Activated CD4-positive, alpha-beta T cell treated with anti-CD3 and anti-CD28 coated beads, Interleukin-2, amount 50 U/mL, for 16 hours (primary cell): Measurements from ENCODE around the gene MYMX.

ENCODE experiments used
- DNase-seq: peaks from one replicate; pipeline ENCODE4 v3.0.0-alpha.2; 2020

The MYMX gene

DNA sequence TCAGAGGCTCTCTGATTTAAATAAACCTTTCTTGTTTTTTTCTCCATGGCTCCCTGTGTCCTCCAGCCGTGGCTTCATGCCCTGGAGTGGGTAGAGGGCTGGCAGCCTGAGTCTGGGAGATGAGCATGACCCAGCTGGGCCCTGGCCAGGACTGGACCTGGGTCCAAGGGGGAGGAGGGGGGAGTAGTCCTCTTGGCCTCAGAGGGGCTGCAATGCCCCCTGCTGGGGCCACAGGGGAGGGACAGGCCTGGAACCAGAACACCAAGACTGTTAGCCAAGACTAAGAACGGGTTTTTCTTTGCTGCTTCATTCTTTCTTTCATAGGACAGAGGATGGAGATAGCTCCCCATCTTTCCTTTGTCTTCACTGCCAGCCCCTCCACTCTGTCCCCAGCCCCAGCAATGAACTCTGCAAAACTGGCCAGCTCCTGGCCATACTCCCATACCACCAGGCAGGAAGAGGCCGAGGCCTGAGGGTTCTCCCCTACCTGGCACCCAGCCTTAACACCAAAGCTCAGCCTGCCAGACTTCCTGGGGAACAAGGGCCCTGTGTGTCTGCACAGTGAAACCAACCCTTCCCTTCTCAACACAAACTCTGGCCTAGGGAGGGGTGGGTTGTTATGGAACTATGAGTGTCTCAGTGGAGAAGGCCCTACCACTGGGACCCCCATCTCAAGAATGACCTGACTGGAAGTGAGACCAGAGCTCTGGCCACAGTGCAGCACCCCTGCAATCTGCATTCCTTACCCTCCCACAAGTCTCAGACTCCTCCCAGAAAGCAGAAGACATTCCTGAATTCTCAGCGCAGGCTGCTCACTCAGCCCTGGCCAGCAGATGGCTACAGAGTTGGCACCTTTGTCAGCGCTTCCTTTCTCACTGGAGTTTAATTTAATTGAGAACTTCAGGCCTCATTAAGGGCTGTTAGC lies 17.6 kb downstream of the MYMX start:
- DNase-seq: no peak

DNA sequence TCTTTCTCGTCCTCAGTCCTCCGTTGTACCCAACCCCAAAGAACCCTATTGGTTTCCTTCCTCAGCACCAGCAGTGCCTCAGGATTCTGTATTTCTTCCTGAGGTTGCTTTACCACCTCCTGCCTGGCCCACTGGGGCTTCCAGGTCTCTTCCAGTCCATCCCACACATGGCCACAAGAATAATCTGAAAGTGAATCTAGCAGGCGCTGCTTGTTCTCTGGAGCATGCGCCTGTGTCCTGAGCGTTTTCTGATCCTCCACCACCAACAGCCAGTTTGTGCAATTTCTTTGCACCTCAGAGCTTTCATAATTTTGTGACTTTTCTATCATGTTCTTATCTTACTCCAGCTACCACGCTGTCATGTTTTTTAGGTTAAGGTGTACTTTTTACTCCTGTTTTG lies 18.5 kb downstream of the MYMX start:
- no peak for DNase-seq

DNA sequence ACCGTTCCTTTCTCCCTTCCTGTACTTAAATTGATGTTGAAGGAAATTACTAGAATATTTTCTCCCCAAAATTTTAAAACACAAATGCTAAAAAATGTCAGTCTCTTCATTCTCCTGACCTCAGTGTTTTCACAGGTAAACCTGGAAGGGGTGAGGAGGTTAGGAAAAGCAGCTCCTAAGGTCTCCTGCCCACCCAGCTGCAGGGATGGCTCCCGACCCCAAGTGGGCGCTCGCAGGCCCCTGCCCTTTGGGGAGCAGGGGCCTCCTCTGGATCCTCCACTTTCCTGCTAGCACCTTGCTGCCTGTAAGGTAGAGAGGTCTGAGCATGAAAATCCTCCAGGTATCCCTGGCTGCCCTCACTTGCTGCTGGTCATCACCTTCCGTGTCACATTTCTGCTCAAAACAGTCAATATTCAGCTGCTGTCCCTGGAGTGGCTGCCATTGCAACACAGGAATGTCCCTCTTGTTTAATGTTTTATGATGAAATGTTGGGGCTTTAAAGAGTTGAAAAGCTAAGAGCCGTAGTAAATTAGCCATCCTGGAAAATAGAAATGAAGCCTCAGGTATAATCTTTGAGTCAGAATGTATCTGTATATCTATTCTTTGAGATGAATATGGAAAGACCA lies 19.3 kb downstream of the MYMX start:
- no peak for DNase-seq

DNA sequence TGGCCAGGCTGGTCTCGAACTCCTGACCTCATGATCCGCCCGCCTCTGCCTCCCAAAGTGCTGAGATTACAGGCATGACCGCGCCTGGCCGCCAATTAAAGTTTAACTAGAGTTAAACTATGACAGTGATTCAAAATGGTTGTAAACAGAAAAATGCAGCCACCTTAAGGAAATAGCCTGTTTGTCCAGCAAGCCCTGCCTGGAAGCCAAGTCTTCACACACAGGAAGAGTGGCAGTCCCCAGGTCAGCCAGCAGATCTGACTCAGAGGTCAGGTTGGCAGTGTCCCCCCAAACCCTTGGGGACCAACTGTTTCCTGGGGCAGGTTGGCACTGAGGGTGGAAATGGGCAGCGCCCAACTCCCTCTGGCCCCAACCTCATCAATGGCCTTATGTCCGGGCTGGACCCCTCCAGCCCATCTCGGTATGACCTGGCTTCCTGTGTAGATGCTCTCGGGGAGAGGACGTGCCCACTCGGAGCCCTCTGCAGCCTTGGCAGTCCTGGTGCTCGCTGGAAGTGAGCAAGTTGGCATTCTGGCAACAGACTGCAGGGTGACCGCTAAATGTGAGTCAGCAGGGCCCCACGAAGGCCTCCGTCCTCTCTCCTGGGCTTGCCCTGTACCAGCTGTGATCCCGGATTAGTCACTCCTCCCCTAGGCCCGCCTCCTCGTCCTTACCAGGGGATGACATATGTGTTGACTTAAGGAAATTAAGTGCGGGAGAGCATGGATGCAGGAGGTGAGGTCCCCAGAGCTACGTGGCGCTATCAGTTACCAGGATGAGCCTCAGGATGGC lies 20.5 kb downstream of the MYMX start:
- peak; percentile 86 for DNase-seq

DNA sequence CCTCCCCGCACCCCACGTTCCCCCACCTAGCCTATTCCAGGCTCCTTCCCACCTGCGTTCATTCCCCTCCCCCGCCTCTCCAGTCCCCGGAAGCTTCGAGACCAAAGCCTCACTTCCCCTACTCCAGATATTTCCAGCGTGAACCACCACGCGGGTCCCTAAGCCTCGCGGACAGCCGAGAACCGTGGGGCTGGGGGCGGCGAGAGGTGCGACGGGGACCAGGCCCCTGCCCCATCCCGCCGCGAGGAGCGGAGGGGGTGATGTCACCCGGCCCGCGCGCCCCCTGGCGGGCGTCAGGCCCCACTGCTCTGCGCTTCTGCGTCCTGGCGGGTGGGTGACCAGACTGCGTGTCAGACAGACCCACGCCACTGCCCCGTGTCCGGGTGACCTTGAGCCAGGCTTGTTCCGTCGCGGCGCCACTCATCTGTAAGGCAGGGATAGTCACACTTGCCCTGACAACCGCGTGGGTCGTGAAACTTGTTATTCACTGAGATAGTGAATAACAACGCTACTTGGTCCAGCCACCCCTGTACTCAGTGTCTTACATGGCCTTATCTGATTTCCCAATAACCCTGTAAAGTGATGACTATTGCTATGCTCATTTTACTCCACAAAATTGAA lies 21.2 kb downstream of the MYMX start:
- peak; percentile 76 for DNase-seq

DNA sequence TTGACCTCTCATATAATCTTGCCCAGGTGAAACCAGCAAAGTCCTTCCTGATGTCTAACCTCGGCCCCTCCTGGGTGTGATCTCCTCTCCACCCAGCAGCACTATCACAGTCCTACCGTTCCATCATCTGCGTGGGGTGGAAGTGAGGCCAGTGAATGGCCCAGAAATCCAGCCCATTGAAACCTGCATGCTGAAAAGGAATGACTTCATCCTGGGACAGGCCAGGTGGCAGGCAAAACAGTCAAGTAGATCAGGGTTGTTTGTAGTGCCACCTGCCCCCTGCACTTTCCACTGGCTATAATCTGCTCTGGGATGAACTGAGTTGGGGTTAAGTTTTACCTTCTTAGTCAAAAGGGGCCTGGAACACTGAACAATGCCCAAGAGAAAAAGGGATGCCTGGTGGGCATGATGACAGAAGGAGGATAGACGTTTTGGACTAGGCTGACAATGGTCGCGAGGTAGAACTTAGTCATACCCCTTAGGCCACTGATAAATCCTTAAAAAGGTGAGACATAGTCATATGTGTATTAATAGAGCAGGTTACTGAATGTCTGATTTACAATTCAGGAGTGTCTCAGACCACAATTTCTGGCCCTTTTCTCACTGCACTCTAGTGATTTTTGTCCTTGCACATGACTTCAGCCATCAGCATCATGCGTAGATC lies 22.1 kb downstream of the MYMX start:
- no peak for DNase-seq

DNA sequence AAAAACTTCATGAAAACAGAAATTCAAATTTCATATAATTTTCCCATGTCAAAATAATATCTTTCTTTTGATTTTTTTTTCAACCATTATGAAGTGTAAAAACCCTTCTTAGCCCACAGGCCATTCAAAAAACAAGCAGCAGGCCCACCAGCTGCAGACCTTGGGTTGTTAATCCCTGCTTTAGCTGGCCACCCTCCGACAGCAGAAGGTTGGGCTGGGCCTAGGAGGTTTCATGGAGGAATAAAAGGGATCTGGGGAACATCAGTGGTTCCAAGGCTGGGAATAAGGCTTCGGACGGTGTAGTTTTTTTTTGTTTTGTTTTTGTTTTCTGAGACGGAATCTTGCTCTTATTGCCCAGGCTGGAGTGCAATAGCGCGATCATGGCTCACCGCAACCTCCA lies 26.6 kb downstream of the MYMX start:
- no peak for DNase-seq

DNA sequence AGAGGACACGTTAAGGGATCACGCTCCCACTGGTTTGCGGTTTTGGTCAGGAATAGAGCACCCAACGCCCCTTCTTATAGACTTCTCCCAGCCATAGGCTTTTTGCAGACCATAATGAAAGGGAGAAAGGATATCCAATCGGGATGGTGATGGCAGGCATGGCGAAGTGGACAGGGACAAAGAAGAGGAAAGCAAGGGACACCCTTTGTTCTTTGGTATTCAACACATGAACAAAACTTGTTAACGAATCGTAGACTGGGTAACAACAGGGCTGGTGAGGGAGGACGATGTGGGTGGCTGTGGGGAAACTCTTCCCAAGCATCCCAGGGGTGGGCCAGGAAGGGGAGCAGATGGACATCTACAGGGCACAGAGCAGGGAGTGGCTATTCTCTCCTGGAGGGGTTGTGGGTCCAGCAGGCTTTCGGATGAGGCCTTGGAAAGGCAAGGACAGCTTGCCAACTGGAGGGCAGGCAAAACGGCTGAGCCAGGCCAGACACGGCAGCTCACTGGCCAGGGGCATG lies 28.7 kb downstream of the MYMX start:
- DNase-seq: no peak

DNA sequence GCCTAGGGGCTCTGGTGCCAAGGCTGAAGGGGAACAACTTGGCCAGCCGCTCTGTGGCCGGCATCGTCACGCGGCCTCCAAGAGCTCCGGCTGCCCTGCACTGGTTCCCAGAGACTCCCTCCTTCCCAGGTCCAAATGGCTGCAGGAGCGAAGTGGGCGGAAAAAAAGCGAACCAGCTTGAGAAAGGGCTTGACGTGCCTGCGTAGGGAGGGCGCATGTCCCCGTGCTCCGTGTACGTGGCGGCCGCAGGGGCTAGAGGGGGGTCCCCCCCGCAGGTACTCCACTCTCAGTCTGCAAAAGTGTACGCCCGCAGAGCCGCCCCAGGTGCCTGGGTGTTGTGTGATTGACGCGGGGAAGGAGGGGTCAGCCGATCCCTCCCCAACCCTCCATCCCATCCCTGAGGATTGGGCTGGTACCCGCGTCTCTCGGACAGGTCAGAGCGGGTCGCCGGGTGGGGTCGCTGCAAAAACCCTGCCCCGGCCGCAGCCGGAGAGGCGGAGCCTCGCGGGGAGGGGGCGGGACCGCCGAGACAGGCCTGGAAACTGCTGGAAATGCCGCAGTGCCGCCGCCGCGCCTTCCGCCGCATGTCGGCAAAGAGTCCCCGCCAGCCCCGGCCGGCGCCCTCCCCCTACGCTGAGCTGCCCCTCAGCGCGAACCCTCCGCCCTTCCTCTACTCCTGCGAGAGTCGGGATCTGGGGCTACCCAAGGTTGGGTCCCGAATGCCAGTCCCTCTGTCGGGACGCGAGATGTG lies 29.4 kb downstream of the MYMX start:
- DNase-seq: peak; percentile 87

DNA sequence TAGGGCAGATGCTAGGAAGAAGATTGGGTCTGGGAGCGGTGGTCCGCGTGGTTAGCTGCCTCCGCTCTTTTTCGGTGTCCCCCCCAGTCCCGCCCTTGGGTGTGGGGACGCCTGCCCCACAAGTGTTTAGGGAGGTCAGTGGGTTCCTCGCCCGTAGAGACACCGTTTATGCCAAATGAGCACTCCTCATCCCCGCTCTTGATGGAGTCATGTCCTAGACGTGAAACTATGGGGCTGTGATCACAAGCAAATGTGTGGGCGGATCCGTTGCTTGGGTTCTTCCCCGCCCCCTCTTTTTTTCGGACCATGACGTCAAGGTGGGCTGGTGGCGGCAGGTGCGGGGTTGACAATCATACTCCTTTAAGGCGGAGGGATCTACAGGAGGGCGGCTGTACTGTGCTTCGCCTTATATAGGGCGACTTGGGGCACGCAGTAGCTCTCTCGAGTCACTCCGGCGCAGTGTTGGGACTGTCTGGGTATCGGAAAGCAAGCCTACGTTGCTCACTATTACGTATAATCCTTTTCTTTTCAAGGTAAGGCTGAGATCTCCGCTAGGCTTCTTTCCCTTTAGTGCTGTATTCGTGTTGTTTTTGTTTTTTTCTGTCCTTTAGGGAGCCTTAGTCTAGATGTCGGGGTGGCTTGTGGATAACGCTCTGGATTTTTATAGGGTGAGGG lies 30.1 kb downstream of the MYMX start, which contains the start of gene HSP90AB1:
TSS of gene HSP90AB1 (plus strand) at position 439 of the 675 bp plus-strand sequence. CDS start 1,529 bp downstream, outside the sequence.
- DNase-seq: peak; percentile 99

DNA sequence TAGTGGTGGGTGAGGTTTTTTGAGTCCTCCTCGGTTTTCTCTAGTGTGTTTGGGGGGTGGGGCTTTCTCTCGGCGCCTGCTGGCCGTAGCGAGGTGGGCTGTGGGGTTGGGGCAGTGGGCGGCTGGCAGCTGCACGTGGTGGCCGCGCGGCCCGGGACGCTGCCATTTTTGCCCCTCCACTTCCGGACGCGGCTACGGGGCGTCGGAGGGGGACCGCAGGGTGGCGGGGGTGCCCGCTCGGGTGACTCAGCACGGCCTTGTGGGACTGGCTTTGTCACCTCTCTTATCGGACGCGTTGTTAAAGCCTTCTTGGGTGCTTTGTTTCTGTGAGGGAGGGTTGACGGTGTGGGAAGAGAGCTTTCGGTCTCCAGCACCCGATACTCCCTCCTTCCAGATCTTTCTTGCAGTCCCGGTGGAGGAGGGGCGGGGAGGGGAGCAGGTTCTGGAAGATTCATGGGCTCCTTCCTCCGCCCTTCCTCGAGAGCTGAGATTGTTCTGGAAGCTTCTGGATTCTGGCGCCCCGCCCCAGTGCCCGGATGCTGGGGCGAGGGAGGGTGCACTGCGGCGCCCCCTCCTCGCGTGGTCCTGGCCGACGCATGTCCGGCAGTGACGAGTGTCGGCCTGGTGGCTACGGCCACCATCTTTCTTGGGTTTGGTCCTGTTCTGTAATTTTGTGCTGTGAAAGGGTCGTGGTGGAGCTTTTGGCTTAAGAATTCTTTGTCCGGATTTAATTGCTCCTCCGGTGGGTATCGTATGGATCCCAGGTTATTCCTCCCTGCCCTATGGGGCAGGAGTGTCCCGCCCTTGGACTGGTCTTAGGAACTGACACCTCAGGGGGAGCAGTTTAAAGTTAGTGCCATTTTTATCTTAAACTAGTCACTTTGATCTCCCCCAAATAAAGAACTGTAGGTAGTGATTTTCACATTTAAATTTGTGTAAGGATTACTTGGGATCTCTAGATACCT lies 30.9 kb downstream of the MYMX start:
- DNase-seq: peak; percentile 85

DNA sequence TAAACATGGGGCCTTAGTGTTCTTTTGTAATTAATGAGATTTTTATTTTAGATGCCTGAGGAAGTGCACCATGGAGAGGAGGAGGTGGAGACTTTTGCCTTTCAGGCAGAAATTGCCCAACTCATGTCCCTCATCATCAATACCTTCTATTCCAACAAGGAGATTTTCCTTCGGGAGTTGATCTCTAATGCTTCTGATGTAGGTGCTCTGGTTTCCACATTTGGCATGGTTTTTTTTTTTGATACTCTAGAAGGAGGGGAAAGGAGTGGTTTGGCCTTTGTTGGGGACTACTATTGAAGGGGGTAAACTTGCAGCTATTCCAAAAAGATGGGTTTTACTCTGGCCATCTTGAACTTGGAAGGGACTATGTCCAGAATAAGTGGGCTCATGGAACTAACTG lies 31.9 kb downstream of the MYMX start:
- no peak for DNase-seq

DNA sequence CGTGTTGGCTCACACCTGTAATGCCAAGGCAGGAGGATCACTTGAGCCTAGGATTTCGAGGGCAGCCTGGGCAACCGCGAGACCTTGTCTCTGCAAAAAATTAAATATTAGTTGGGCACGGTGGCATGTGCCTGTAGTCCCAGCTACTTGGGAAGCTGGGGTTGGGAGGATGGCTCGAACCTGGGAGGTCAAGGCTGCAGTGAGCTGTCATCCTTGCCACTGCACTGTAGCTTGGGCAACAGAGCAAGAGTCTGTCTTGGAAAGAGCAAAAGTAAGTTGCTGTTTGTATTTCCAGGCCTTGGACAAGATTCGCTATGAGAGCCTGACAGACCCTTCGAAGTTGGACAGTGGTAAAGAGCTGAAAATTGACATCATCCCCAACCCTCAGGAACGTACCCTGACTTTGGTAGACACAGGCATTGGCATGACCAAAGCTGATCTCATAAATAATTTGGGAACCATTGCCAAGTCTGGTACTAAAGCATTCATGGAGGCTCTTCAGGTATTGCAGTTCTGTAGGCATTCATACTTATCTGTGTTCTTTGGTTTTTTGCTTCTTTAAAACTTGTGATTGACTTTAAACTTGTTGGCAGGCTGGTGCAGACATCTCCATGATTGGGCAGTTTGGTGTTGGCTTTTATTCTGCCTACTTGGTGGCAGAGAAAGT lies 32.5 kb downstream of the MYMX start:
- no peak for DNase-seq

DNA sequence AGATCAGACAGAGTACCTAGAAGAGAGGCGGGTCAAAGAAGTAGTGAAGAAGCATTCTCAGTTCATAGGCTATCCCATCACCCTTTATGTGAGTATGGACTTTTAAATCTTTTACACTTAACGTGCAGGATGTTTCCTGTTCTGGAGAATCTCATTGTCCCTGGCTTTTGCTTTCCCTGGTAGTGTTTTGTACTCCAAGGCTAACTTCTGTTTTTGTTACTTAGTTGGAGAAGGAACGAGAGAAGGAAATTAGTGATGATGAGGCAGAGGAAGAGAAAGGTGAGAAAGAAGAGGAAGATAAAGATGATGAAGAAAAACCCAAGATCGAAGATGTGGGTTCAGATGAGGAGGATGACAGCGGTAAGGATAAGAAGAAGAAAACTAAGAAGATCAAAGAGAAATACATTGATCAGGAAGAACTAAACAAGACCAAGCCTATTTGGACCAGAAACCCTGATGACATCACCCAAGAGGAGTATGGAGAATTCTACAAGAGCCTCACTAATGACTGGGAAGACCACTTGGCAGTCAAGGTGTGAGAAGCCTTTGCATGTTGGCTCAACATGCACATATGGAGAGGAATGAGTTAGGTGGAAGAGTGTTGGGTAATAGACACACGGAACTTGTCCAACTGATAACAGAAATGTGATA lies 33.5 kb downstream of the MYMX start:
- no peak for DNase-seq

DNA sequence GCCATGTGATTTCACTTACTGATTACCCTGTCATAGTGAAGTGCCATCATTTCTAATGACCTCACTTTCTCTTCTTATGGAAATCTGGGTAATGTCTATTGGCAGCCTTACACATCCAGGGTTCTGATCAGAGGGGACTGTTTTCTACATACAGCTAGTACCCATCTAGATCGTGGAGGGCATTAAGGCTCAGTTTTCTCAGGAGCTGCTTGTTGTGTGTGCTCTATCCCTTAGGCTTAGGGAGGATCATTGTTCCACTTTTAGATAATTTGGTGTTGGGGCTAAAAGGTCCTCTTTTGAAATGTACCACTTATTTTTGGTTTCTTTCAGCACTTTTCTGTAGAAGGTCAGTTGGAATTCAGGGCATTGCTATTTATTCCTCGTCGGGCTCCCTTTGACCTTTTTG lies 34.0 kb downstream of the MYMX start:
- no peak for DNase-seq

DNA sequence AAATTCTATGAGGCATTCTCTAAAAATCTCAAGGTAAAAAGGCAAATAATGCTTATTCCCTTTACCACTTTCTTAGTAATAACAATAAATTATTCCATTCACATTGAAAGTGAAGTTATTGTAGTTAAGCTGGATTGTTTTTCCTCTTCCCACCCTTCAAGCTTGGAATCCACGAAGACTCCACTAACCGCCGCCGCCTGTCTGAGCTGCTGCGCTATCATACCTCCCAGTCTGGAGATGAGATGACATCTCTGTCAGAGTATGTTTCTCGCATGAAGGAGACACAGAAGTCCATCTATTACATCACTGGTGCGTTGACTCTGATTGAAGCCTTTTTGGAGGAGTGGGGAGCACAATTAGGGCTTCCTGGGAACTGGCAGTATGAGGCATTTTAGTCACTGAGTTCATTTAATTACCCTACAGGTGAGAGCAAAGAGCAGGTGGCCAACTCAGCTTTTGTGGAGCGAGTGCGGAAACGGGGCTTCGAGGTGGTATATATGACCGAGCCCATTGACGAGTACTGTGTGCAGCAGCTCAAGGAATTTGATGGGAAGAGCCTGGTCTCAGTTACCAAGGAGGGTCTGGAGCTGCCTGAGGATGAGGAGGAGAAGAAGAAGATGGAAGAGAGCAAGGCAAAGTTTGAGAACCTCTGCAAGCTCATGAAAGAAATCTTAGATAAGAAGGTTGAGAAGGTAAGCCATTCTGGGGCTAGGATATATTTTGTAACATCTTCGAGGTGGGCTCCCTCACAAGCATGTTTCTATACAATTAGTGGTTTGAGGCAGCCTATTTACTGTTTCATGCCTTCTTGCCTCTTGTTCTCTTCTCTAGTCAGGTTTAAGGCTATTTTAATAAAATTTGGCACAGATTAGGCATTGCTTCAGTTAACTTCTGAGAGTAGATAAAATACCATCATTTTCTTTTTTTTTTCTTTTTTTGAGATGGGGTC lies 35.1 kb downstream of the MYMX start:
- DNase-seq: no peak
